T-helper 9 cell (primary cell): ENCODE results near the gene PTPRM.
"Not testable (repeated sequence)": the region's sequence is repeated elsewhere in the genome, so short reads cannot be mapped to it uniquely, and the experiment has no call there.

Experiments used
- DNase-seq: peaks from one replicate; pipeline ENCODE4 v3.0.0-alpha.2; 2020

PTPRM gene

GRCh38 chr18:8413189-8413588 is 846.1 kb downstream of the PTPRM start:
- no peak for DNase-seq

GRCh38 chr18:8413751-8414150 is 846.6 kb downstream of the PTPRM start:
- DNase-seq = no peak

GRCh38 chr18:8416212-8417019 is 849.3 kb downstream of the PTPRM start:
- no peak for DNase-seq

- no peak for DNase-seq
Measured at GRCh38 chr18:8422391-8422790, 855.3 kb downstream of the PTPRM start.

GRCh38 chr18:8423051-8423557 is 856.0 kb downstream of the PTPRM start:
- no peak for DNase-seq

- no peak for DNase-seq
Measured at GRCh38 chr18:8424481-8424880, 857.4 kb downstream of the PTPRM start.

GRCh38 chr18:8424917-8425725 is 858.0 kb downstream of the PTPRM start:
- no peak for DNase-seq

- DNase-seq = no peak
Measured at GRCh38 chr18:8426401-8426800, 859.3 kb downstream of the PTPRM start.

- DNase-seq = no peak
Measured at GRCh38 chr18:8427339-8427738, 860.2 kb downstream of the PTPRM start.

- DNase-seq = no peak
Measured at GRCh38 chr18:8428951-8429350, 861.8 kb downstream of the PTPRM start.

GRCh38 chr18:8431036-8431435 is 863.9 kb downstream of the PTPRM start:
- DNase-seq = no peak

GRCh38 chr18:8433323-8433722 is 866.2 kb downstream of the PTPRM start:
- DNase-seq = no peak

GRCh38 chr18:8433771-8434170 is 866.7 kb downstream of the PTPRM start:
- no peak for DNase-seq

- no peak for DNase-seq
Measured at GRCh38 chr18:8435376-8435775, 868.3 kb downstream of the PTPRM start.

- DNase-seq = no peak
Measured at GRCh38 chr18:8439055-8439454, 871.9 kb downstream of the PTPRM start.

- no peak for DNase-seq
Measured at GRCh38 chr18:8443505-8443904, 876.4 kb downstream of the PTPRM start.

GRCh38 chr18:8446936-8447335 is 879.8 kb downstream of the PTPRM start:
- not testable (repeated sequence) for DNase-seq

GRCh38 chr18:8448130-8448529 is 881.0 kb downstream of the PTPRM start:
- DNase-seq = no peak

GRCh38 chr18:8450013-8450412 is 882.9 kb downstream of the PTPRM start:
- no peak for DNase-seq

- no peak for DNase-seq
Measured at GRCh38 chr18:8450898-8451665, 884.0 kb downstream of the PTPRM start.

GRCh38 chr18:8453528-8453927 is 886.4 kb downstream of the PTPRM start:
- no peak for DNase-seq

GRCh38 chr18:8454136-8454535 is 887.0 kb downstream of the PTPRM start:
- DNase-seq = no peak
